ENCODE results near the gene NBAS.
"Not testable (repeated sequence)": the region's sequence is repeated elsewhere in the genome, so short reads cannot be mapped to it uniquely, and the experiment has no call there.

NBAS gene

GRCh38 chr2:15527074-15527739 lies 33.9 kb downstream of the NBAS start:
- no peak for DNase-seq (ENCODE audit: low spot score)

- no peak for DNase-seq (ENCODE audit: low spot score)
These were observed 39.4 kb downstream of the NBAS start for GRCh38 chr2:15521641-15522181.

- no peak for DNase-seq (ENCODE audit: low spot score)
These were observed 40.8 kb downstream of the NBAS start for GRCh38 chr2:15520346-15520745.

- DNase-seq (ENCODE audit: low spot score): not testable (repeated sequence)
These were observed 42.4 kb downstream of the NBAS start for GRCh38 chr2:15518759-15519158.

- DNase-seq (ENCODE audit: low spot score): no peak
These were observed 43.3 kb downstream of the NBAS start for GRCh38 chr2:15517793-15518192.

GRCh38 chr2:15511686-15512085 lies 49.4 kb downstream of the NBAS start:
- no peak for DNase-seq (ENCODE audit: low spot score)

- no peak for DNase-seq (ENCODE audit: low spot score)
These were observed 50.6 kb downstream of the NBAS start for GRCh38 chr2:15510552-15510951.

- no peak for DNase-seq (ENCODE audit: low spot score)
These were observed 51.0 kb downstream of the NBAS start for GRCh38 chr2:15510131-15510530.

GRCh38 chr2:15507697-15508096 lies 53.4 kb downstream of the NBAS start:
- no peak for DNase-seq (ENCODE audit: low spot score)

GRCh38 chr2:15507061-15507460 lies 54.1 kb downstream of the NBAS start:
- no peak for DNase-seq (ENCODE audit: low spot score)

- no peak for DNase-seq (ENCODE audit: low spot score)
These were observed 54.8 kb downstream of the NBAS start for GRCh38 chr2:15506229-15506819.

- DNase-seq (ENCODE audit: low spot score): no peak
These were observed 56.1 kb downstream of the NBAS start for GRCh38 chr2:15504882-15505663.

- DNase-seq (ENCODE audit: low spot score): not testable (repeated sequence)
These were observed 61.9 kb downstream of the NBAS start for GRCh38 chr2:15499251-15499650.

- DNase-seq (ENCODE audit: low spot score): no peak
These were observed 62.6 kb downstream of the NBAS start for GRCh38 chr2:15498554-15498953.

GRCh38 chr2:15494877-15495276 lies 66.3 kb downstream of the NBAS start:
- no peak for DNase-seq (ENCODE audit: low spot score)

- no peak for DNase-seq (ENCODE audit: low spot score)
These were observed 68.3 kb downstream of the NBAS start for GRCh38 chr2:15492773-15493325.

- no peak for DNase-seq (ENCODE audit: low spot score)
These were observed 74.4 kb downstream of the NBAS start for GRCh38 chr2:15486770-15487169.

- no peak for DNase-seq (ENCODE audit: low spot score)
These were observed 75.2 kb downstream of the NBAS start for GRCh38 chr2:15485949-15486348.

- DNase-seq (ENCODE audit: low spot score): no peak
These were observed 80.1 kb downstream of the NBAS start for GRCh38 chr2:15481000-15481399.

GRCh38 chr2:15480552-15480951 lies 80.6 kb downstream of the NBAS start:
- no peak for DNase-seq (ENCODE audit: low spot score)

- no peak for DNase-seq (ENCODE audit: low spot score)
These were observed 88.3 kb downstream of the NBAS start for GRCh38 chr2:15472876-15473275.

- DNase-seq (ENCODE audit: low spot score): no peak
These were observed 89.0 kb downstream of the NBAS start for GRCh38 chr2:15472133-15472532.

- DNase-seq (ENCODE audit: low spot score): no peak
These were observed 89.5 kb downstream of the NBAS start for GRCh38 chr2:15471606-15472005.
